CD4-positive, alpha-beta T cell treated with Interleukin-15 for 1 hour (primary cell): ENCODE measurements around the gene CNNM2.
"Not testable (repeated sequence)": the region's sequence is repeated elsewhere in the genome, so short reads cannot be mapped to it uniquely, and the experiment has no call there.

Source experiments
- DNase-seq: peaks from one replicate; pipeline ENCODE4 v3.0.0-alpha.2; 2020

Gene CNNM2

GRCh38 chr10:102927311-102928010 lies 9.4 kb downstream of the CNNM2 start:
- DNase-seq = no peak

- DNase-seq = not testable (repeated sequence)
Measured at GRCh38 chr10:102928442-102928841, 10.3 kb downstream of the CNNM2 start.

GRCh38 chr10:102930720-102931119 lies 12.6 kb downstream of the CNNM2 start:
- no peak for DNase-seq

GRCh38 chr10:102931643-102932042 lies 13.5 kb downstream of the CNNM2 start:
- no peak for DNase-seq

GRCh38 chr10:102935505-102935904 lies 17.4 kb downstream of the CNNM2 start:
- DNase-seq = no peak

GRCh38 chr10:102935939-102936605 lies 18.0 kb downstream of the CNNM2 start:
- no peak for DNase-seq

- no peak for DNase-seq
Measured at GRCh38 chr10:102941401-102941800, 23.3 kb downstream of the CNNM2 start.

- DNase-seq = no peak
Measured at GRCh38 chr10:102945449-102945848, 27.4 kb downstream of the CNNM2 start.

GRCh38 chr10:102945962-102946361 lies 27.9 kb downstream of the CNNM2 start:
- no peak for DNase-seq

- no peak for DNase-seq
Measured at GRCh38 chr10:102946992-102947391, 28.9 kb downstream of the CNNM2 start.

- DNase-seq = no peak
Measured at GRCh38 chr10:102948176-102948575, 30.1 kb downstream of the CNNM2 start.

GRCh38 chr10:102948786-102949185 lies 30.7 kb downstream of the CNNM2 start:
- no peak for DNase-seq

- no peak for DNase-seq
Measured at GRCh38 chr10:102949916-102950315, 31.8 kb downstream of the CNNM2 start.

GRCh38 chr10:102951316-102951715 lies 33.2 kb downstream of the CNNM2 start:
- DNase-seq = no peak

GRCh38 chr10:102959360-102959759 lies 41.3 kb downstream of the CNNM2 start:
- no peak for DNase-seq

- no peak for DNase-seq
Measured at GRCh38 chr10:102960157-102960556, 42.1 kb downstream of the CNNM2 start.

- DNase-seq = no peak
Measured at GRCh38 chr10:102962267-102962666, 44.2 kb downstream of the CNNM2 start.

- DNase-seq = no peak
Measured at GRCh38 chr10:102962951-102963755, 45.1 kb downstream of the CNNM2 start.

GRCh38 chr10:102963756-102964025 lies 45.6 kb downstream of the CNNM2 start:
- DNase-seq = no peak

- DNase-seq = not testable (repeated sequence)
Measured at GRCh38 chr10:102964064-102964463, 46.0 kb downstream of the CNNM2 start.

- DNase-seq = no peak
Measured at GRCh38 chr10:102964713-102965112, 46.6 kb downstream of the CNNM2 start.

GRCh38 chr10:102965311-102965851 lies 47.3 kb downstream of the CNNM2 start:
- DNase-seq = no peak

- no peak for DNase-seq
Measured at GRCh38 chr10:102967123-102967522, 49.0 kb downstream of the CNNM2 start.
